Right lobe of liver (tissue), 6 donors: ENCODE measurements around the gene FMN1. TPM values are rescaled to one million over a fixed set of nuclear protein-coding genes. Genes with fewer than 3 reads are reported as not detected.

ENCODE experiments used
- ATAC-seq, 4 donors: fragments of 200-7000 bp; cut with Tn5 transposase; one replicate each; pipeline ENCODE4 v1.9.1; 2020; ENCODE audit warnings: mild to moderate bottlenecking in 4 of 4, moderate library complexity in 4 of 4
- DNase-seq, 3 donors: peaks; one replicate each; pipeline ENCODE4 v3.0.0-alpha.2; 2020
- H3K27ac ChIP-seq, 3 donors: fragments of 200-600 bp; one replicate each; pipeline ENCODE4 v1.8.0; 2022
- H3K27me3 ChIP-seq, 2 donors: fragments of 200-600 bp; one replicate each; pipeline ENCODE4 v1.8.0; 2022
- H3K36me3 ChIP-seq, 4 donors: fragments of 200-600 bp; sonication (generic) in 1 of 4; one replicate each; pipeline versions ENCODE4 v1.5.1 to v1.8.0; 2017 to 2022; ENCODE audit warnings: control low read depth in 1 of 4
- H3K4me1 ChIP-seq, 4 donors: fragments of 200-600 bp; sonication (generic) in 1 of 4; one replicate each; pipeline versions ENCODE4 v1.5.1 to v1.8.0; 2017 to 2022; ENCODE audit warnings: control low read depth in 1 of 4
- H3K4me3 ChIP-seq, 3 donors: fragments of 200-600 bp; one replicate each; pipeline ENCODE4 v1.8.0; 2022
- H3K9me3 ChIP-seq, 4 donors: fragments of 200-600 bp; sonication (generic) in 1 of 4; one replicate each; pipeline versions ENCODE4 v1.5.1 to v1.8.0; 2017 to 2022; ENCODE audit warnings: control low read depth in 1 of 4
- POLR2A ChIP-seq: fragments of 450-650 bp; IDR thresholded peaks from one replicate; pipeline ENCODE4 v1.6.1; 2017; ENCODE audit warnings: antibody characterized with exemption, mild to moderate bottlenecking
- WGBS: methylation state at CpG from one replicate; pipeline ENCODE4 v1.1.6; 2018; ENCODE audit warnings: low coverage, low lambda C conversion rate; ENCODE audit not compliant: insufficient coverage; ENCODE audit errors: missing lambda C conversion rate; 5-methylcytosine and 5-hydroxymethylcytosine counted together
- intact Hi-C, 2 donors: fragments of 100-400 bp; cut with DNase I; formaldehyde crosslinking; loops; one replicate each; pipeline versions ENCODE4 v1.11.2 to v1.14.1; 2022
- total RNA-seq, 6 experiments: library from RNA; depleted of rRNA in 2 of 6; stranded (reverse); fragments of >200 nt in 2 of 6; fragmentation: NEBNext Ultra II Directional in 3 of 6; extraction: Animal tissue kit (Norgen Biotek cat#: 25700) in 3 of 6; gene quantifications; one replicate each; pipeline versions ENCODE4 v1.1.0 to v1.2.4, GENCODE V29; 2016 to 2023
- TF ChIP-seq, protein P1 (sequence below), 4 donors: fragments of 200-600 bp in 3 of 4; fragments of 450-650 bp in 1 of 4; IDR thresholded peaks; one replicate each; pipeline versions ENCODE4 v1.5.1 to v1.8.0; 2016 to 2022; ENCODE audit warnings: antibody characterized with exemption in 4 of 4, mild to moderate bottlenecking in 2 of 4
- donor health status: DM: no; HTN: yes; CAD: no.
- donor health status: DM: no; HTN: no; CAD: no.
- donor health status: DM: no; HTN: no; CAD: no.
- donor health status: DM: no; HTN: yes; CAD: no.
- donor health status: DM: no; HTN: yes; CAD: no.

FMN1 gene
- total RNA-seq, 6 experiments from 2014 or later: 1.1 to 6.8 (median 3.1) TPM

DNA sequence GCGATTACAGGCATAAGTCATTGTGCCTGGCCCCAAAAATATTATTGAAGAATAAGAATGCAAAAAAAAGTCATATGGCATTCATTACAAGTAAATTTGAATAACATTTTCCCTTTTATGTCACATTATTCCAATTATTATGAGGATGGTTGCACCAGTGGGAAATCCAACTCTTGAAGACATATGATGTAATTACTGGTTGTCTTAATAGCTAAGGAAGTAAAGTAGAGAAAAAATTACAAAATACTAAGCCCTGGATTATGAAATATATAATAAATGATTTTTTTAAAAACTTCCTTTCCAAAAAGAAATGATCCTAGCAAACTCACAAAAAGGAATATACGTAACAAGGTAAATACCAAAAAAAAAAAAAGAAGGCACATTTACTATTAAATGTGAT is 98.9 kb downstream of the FMN1 start:
- 73% methylated on average over 2 of the region's 2 CpGs for WGBS

DNA sequence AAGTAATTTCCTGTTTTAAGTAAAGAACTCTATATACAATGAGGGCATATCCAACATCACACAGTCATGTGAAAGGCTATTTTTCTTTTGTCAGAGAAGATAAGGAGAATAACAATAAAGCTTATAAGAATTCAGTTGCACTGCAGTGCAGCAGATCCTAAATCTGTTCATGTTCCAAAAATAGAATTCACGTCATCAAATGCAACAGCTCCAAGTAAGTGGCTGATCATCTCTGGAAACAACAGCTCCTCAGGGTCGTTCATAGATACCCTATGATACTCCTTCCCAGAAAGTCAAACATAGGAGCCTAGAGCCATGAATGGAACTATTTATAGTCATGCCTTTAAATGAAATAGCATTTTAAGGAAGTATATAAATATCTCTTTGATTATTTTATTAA is 100.2 kb downstream of the FMN1 start:
- no peaks in the 10 kb centered on the region for H3K4me1 ChIP-seq
- intact Hi-C loops: no loop called here
- no peaks in the 10 kb centered on the region for H3K36me3 ChIP-seq
- TF ChIP-seq, protein P1, sequence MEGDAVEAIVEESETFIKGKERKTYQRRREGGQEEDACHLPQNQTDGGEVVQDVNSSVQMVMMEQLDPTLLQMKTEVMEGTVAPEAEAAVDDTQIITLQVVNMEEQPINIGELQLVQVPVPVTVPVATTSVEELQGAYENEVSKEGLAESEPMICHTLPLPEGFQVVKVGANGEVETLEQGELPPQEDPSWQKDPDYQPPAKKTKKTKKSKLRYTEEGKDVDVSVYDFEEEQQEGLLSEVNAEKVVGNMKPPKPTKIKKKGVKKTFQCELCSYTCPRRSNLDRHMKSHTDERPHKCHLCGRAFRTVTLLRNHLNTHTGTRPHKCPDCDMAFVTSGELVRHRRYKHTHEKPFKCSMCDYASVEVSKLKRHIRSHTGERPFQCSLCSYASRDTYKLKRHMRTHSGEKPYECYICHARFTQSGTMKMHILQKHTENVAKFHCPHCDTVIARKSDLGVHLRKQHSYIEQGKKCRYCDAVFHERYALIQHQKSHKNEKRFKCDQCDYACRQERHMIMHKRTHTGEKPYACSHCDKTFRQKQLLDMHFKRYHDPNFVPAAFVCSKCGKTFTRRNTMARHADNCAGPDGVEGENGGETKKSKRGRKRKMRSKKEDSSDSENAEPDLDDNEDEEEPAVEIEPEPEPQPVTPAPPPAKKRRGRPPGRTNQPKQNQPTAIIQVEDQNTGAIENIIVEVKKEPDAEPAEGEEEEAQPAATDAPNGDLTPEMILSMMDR (IDR thresholded peaks at IDR 0.05): no peak
- TF ChIP-seq POLR2A: no peak
- no peaks in the 10 kb centered on the region for H3K9me3 ChIP-seq
- no peak overlapping the region for H3K4me3 ChIP-seq
- DNase-seq (no peak), ATAC-seq (no peak)
- no peak overlapping the region for H3K27ac ChIP-seq
- WGBS: 21% methylated on average over 2 of the region's 2 CpGs
- H3K27me3 ChIP-seq: no peaks in the 10 kb centered on the region

More for the DNA sequence above, 98.9 kb downstream of the FMN1 start:
- no peak for ATAC-seq
- no peaks in the 10 kb centered on the region for H3K9me3 ChIP-seq
- TF ChIP-seq, protein P1 (IDR thresholded peaks at IDR 0.05): no peak
- no peak for TF ChIP-seq POLR2A
- no peak for DNase-seq
- no peaks in the 10 kb centered on the region for H3K36me3 ChIP-seq
- no peaks in the 10 kb centered on the region for H3K27me3 ChIP-seq
- intact Hi-C loops: no loop called here
- H3K4me1 ChIP-seq: no peaks in the 10 kb centered on the region
- no peak overlapping the region for H3K4me3 ChIP-seq
- no peak overlapping the region for H3K27ac ChIP-seq

DNA sequence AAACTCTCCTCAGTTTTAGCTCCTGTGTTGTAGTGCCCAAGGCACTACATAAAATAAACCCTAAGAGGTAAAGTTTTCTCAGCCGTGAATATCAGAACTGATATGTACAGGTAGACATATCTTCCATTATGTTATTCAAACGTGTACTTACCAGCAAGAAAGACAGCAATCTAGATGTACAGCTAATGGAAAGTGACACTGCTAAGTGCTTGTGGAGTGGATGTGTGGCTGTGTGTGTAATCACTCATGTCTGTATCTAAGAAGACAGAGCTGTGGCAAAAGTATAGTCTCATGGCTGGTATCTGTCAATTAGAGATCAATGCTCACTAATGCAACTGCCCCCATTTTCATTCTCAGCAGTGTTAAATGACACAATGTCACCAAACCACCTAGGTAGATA is 101.3 kb downstream of the FMN1 start:
- Histone ChIP-seq H3K27ac (no peak overlapping the region), H3K4me3 (no peak overlapping the region), H3K9me3 (no peaks in the 10 kb centered on the region), H3K27me3 (no peaks in the 10 kb centered on the region), H3K4me1 (no peaks in the 10 kb centered on the region), H3K36me3 (no peaks in the 10 kb centered on the region)
- TF ChIP-seq, protein P1 (IDR thresholded peaks at IDR 0.05): no peak
- TF ChIP-seq POLR2A: no peak
- DNase-seq: no peak
- no peak for ATAC-seq
- intact Hi-C loops: no loop called here
- 45% methylated on average over 2 of the region's 2 CpGs for WGBS

DNA sequence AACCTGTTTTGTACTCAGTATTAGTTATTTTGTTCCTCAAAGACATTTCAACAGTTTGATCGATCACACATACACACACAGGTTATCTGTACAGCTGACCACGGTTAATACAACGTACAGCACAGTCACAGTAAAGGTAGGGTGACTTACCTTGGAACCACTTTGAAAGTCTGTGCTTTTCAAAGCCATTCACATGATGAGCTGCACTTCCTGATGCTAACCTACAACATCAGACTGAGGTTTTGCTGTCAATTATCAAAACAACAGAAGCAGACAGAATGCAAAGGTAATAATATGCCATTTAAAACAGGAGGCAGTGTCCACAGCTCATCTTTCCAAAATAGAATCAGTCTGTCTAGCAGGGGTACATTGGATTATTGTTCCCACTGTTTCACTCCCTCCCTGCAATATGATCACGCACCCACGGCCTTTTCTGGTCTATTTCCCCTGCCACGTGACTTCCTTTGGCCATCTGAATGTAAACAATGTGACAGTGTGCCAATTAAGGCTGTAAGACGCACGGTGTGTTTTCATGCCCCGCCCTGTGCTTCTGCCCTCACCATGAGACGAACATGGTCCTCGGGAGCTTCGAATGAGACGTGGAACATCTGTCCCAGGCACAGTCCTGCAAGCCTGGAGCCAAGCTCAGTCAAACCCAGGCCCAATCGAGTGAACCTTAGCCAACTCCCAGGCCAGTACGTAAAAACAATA is 102.4 kb downstream of the FMN1 start:
- TF ChIP-seq, protein P1 (IDR thresholded peaks at IDR 0.05): no peak
- no peak for TF ChIP-seq POLR2A
- no peaks in the 10 kb centered on the region for H3K36me3 ChIP-seq
- DNase-seq (no peak), ATAC-seq (no peak)
- WGBS: 44% methylated on average over 7 of the region's 15 CpGs
- intact Hi-C loops: no loop called here
- no peaks in the 10 kb centered on the region for H3K9me3 ChIP-seq
- H3K27me3 ChIP-seq: no peaks in the 10 kb centered on the region
- H3K27ac ChIP-seq: no peak overlapping the region
- H3K4me3 ChIP-seq: no peak overlapping the region
- no peaks in the 10 kb centered on the region for H3K4me1 ChIP-seq
